RPMI7951 (cell line): ENCODE measurements around the gene PLPPR2. TPM values are rescaled to one million over a fixed set of nuclear protein-coding genes. Genes with fewer than 3 reads are reported as not detected.
"Not testable (repeated sequence)": the region's sequence is repeated elsewhere in the genome, so short reads cannot be mapped to it uniquely, and the experiment has no call there.

Source experiments
- DNase-seq: peaks from one replicate; pipeline ENCODE4 v3.0.0-alpha.2; 2012; ENCODE audit warnings: low read depth
- total RNA-seq: library from RNA; depleted of rRNA; stranded (reverse); fragments of >200 nt; shearing (Covaris generic); gene quantifications from 2 replicates; pipeline ENCODE4 v1.2.3, GENCODE V29; 2014

Gene PLPPR2
- total RNA-seq, 1 experiment from 2014 or later = 14.1 TPM

- no peak for DNase-seq
Measured at GRCh38 chr19:11373885-11374432, 18.7 kb downstream of the PLPPR2 start.

GRCh38 chr19:11374433-11375142 is 19.4 kb downstream of the PLPPR2 start, which contains the start of gene SWSAP1:
TSS of gene SWSAP1 (plus strand) at chr19:11374666. CDS start at chr19:11374681, 15 bp downstream.
- peak; percentile 99 for DNase-seq

- DNase-seq = no peak
Measured at GRCh38 chr19:11375143-11375948, 20.1 kb downstream of the PLPPR2 start.

- peak; percentile 89 for DNase-seq
Measured at GRCh38 chr19:11377237-11377636, 22.0 kb downstream of the PLPPR2 start.

- peak; percentile 81 for DNase-seq
Measured at GRCh38 chr19:11377756-11378155, 22.5 kb downstream of the PLPPR2 start.

GRCh38 chr19:11378319-11379189 is 23.3 kb downstream of the PLPPR2 start:
- DNase-seq = peak; percentile 83

- not testable (repeated sequence) for DNase-seq
Measured at GRCh38 chr19:11379269-11379845, 24.1 kb downstream of the PLPPR2 start.

GRCh38 chr19:11379857-11380350 is 24.7 kb downstream of the PLPPR2 start:
- no peak for DNase-seq

GRCh38 chr19:11380653-11381537 is 25.7 kb downstream of the PLPPR2 start:
- DNase-seq = peak; percentile 97

GRCh38 chr19:11382898-11383705 is 27.9 kb downstream of the PLPPR2 start:
- DNase-seq = peak; percentile 42

GRCh38 chr19:11383706-11384048 is 28.4 kb downstream of the PLPPR2 start:
- no peak for DNase-seq

GRCh38 chr19:11384778-11385129 is 29.5 kb downstream of the PLPPR2 start:
- DNase-seq = no peak

GRCh38 chr19:11387162-11388034 is 32.2 kb downstream of the PLPPR2 start:
- no peak for DNase-seq

GRCh38 chr19:11390359-11390758 is 35.1 kb downstream of the PLPPR2 start:
- no peak for DNase-seq

GRCh38 chr19:11390933-11391680 is 35.9 kb downstream of the PLPPR2 start:
- DNase-seq = no peak

GRCh38 chr19:11397089-11397610 is 41.9 kb downstream of the PLPPR2 start:
- DNase-seq = no peak

- no peak for DNase-seq
Measured at GRCh38 chr19:11399667-11400066, 44.4 kb downstream of the PLPPR2 start.
